HepG2 (cell line): Measurements from ENCODE around the gene CSTF1. TPM values are rescaled to one million over a fixed set of nuclear protein-coding genes. Genes with fewer than 3 reads are reported as not detected.

Source experiments
- ADNP ChIP-seq: sonication (generic); formaldehyde crosslinking; IDR thresholded peaks from 2 replicates; pipeline ENCODE4 v1.4.0; 2020; ENCODE audit warnings: missing genetic modification reagents
- ATF4 ChIP-seq, 2 experiments: fragments of 450-650 bp in 1 of 2; sonication (generic) in 1 of 2; formaldehyde crosslinking; IDR thresholded peaks; 2 replicates each; pipeline versions ENCODE4 v1.5.0 to v1.8.0; 2020 to 2022; ENCODE audit warnings: mild to moderate bottlenecking in 1 of 2, missing genetic modification reagents in 1 of 2
- FOXP1 ChIP-seq, 2 experiments: fragments of 450-650 bp in 1 of 2; IDR thresholded peaks; 2 replicates each; pipeline ENCODE4 v1.6.1; 2017 to 2018; ENCODE audit warnings: antibody characterized with exemption in 1 of 2
- HDAC1 ChIP-seq: sonication (generic); formaldehyde crosslinking; IDR thresholded peaks from 2 replicates; pipeline ENCODE4 v1.5.1; 2020; ENCODE audit warnings: mild to moderate bottlenecking, missing genetic modification reagents
- HNF4G ChIP-seq, 2 experiments: sonication (generic) in 1 of 2; formaldehyde crosslinking in 1 of 2; IDR thresholded peaks; 2 replicates each; pipeline versions ENCODE4 v1.4.0 to v1.6.1; 2011 to 2020; ENCODE audit warnings: borderline replicate concordance in 2 of 2, low read depth in 2 of 2, mild to moderate bottlenecking in 2 of 2, low read length in 1 of 2, missing genetic modification reagents in 1 of 2, moderate library complexity in 1 of 2
- HOXA5 ChIP-seq: sonication (generic); formaldehyde crosslinking; IDR thresholded peaks from 2 replicates; pipeline ENCODE4 v1.4.0; 2020; ENCODE audit warnings: missing genetic modification reagents
- MATR3 ChIP-seq: sonication (generic); formaldehyde crosslinking; IDR thresholded peaks from 2 replicates; pipeline ENCODE4 v1.4.0; 2020; ENCODE audit warnings: missing genetic modification reagents
- MIER2 ChIP-seq: IDR thresholded peaks from 2 replicates; pipeline ENCODE4 v1.6.1; 2016; ENCODE audit warnings: missing biosample characterization, missing genetic modification reagents
- MYC ChIP-seq: sonication (generic); formaldehyde crosslinking; IDR thresholded peaks from 2 replicates; pipeline ENCODE4 v1.9.0; 2021; ENCODE audit warnings: missing genetic modification reagents, borderline replicate concordance
- PHF20 ChIP-seq: sonication (generic); formaldehyde crosslinking; IDR thresholded peaks from 2 replicates; pipeline ENCODE4 v1.5.0; 2020; ENCODE audit warnings: mild to moderate bottlenecking, missing genetic modification reagents
- PHF21A ChIP-seq: sonication (generic); formaldehyde crosslinking; IDR thresholded peaks from 2 replicates; pipeline ENCODE4 v1.5.0; 2020; ENCODE audit warnings: mild to moderate bottlenecking, missing genetic modification reagents
- RORA ChIP-seq: sonication (generic); formaldehyde crosslinking; IDR thresholded peaks from 2 replicates; pipeline ENCODE4 v1.5.0; 2020; ENCODE audit warnings: mild to moderate bottlenecking, missing genetic modification reagents, moderate library complexity
- SALL2 ChIP-seq: sonication (generic); formaldehyde crosslinking; IDR thresholded peaks from 2 replicates; pipeline ENCODE4 v1.8.1; 2023; ENCODE audit warnings: mild to moderate bottlenecking, missing genetic modification reagents, inconsistent platforms
- SETDB1 ChIP-seq: sonication (generic); formaldehyde crosslinking; IDR thresholded peaks from 2 replicates; pipeline ENCODE4 v1.5.1; 2020; ENCODE audit warnings: missing genetic modification reagents, mild to moderate bottlenecking, borderline replicate concordance
- SRSF1 ChIP-seq: fragments of 200-400 bp; formaldehyde crosslinking; optimal IDR thresholded peaks from 2 replicates; pipeline ENCODE3; 2017; ENCODE audit warnings: mild to moderate bottlenecking, low read depth, low read length, moderate library complexity
- STAT6 ChIP-seq: sonication (generic); formaldehyde crosslinking; IDR thresholded peaks from 2 replicates; pipeline ENCODE4 v1.4.0; 2020; ENCODE audit warnings: missing genetic modification reagents, mild to moderate bottlenecking, borderline replicate concordance
- ZBTB7A ChIP-seq: sonication (generic); formaldehyde crosslinking; IDR thresholded peaks from 2 replicates; pipeline ENCODE4 v1.8.0; 2022; ENCODE audit warnings: mild to moderate bottlenecking, missing genetic modification reagents
- ZNF333 ChIP-seq: sonication (generic); formaldehyde crosslinking; IDR thresholded peaks from 2 replicates; pipeline ENCODE4 v1.4.0; 2020; ENCODE audit warnings: mild to moderate bottlenecking, missing genetic modification reagents, borderline replicate concordance
- ZNF510 ChIP-seq: sonication (generic); formaldehyde crosslinking; IDR thresholded peaks from 2 replicates; pipeline ENCODE4 v1.4.0; 2020; ENCODE audit warnings: low read depth, mild to moderate bottlenecking, missing genetic modification reagents
- ZNF580 ChIP-seq: IDR thresholded peaks from 2 replicates; pipeline ENCODE4 v1.6.1; 2016; ENCODE audit warnings: low read depth, borderline replicate concordance
- ZNF710 ChIP-seq: sonication (generic); formaldehyde crosslinking; IDR thresholded peaks from 2 replicates; pipeline ENCODE4 v1.5.0; 2020; ENCODE audit warnings: mild to moderate bottlenecking, missing genetic modification reagents, borderline replicate concordance
- ZNF713 ChIP-seq: sonication (generic); formaldehyde crosslinking; IDR thresholded peaks from 2 replicates; pipeline ENCODE4 v1.4.0; 2020; ENCODE audit warnings: mild to moderate bottlenecking, missing genetic modification reagents
- ZSCAN21 ChIP-seq: sonication (generic); formaldehyde crosslinking; IDR thresholded peaks from 2 replicates; pipeline ENCODE4 v1.8.0; 2022; ENCODE audit warnings: mild to moderate bottlenecking, missing genetic modification reagents, moderate library complexity, borderline replicate concordance
- polyA plus RNA-seq, 8 experiments: library from polyadenylated mRNA; depleted of rRNA in 3 of 8; stranded (reverse) in 7 of 8; unstranded in 1 of 8; fragments of >200 nt; fragmentation: Illumina TruSeq in 4 of 8; extraction: Trizol in 4 of 8; gene quantifications; 2 replicates each; pipeline versions ENCODE4 v1.2.1 to v1.2.3, GENCODE V29; 2011 to 2016; ENCODE audit warnings: low read depth in 4 of 8, missing spikeins in 1 of 8, mixed read lengths in 1 of 8; ENCODE audit not compliant: insufficient read depth in 1 of 8
- total RNA-seq, 5 experiments: library from RNA; depleted of rRNA; stranded (reverse); fragments of >200 nt; fragmentation: Illumina TruSeq; extraction: Trizol; gene quantifications; 2 replicates each; pipeline ENCODE4 v1.2.3, GENCODE V29; 2016; ENCODE audit warnings: low read depth in 1 of 5

Gene CSTF1
- total and polyA plus RNA-seq, 2 of the 13 experiments (the other 11 are each of a cell fraction or from before 2014, with no cell fraction given) = 70.9 to 100 TPM

GRCh38 chr20:56392132-56392880 is at the start of gene CSTF1, which contains the start of gene AURKA (continued):
- peak; percentile 93; the same call in 1 of the 2 replicates for TF ChIP-seq ZNF333 (CRISPR knock-in tag)
- peak; percentile 93; the same call in 1 of the 2 replicates for TF ChIP-seq ZNF710 (CRISPR knock-in tag)
- peak in 1 of 2 experiments; percentile 87; a peak in 2 of 4 replicates for TF ChIP-seq ATF4 (CRISPR knock-in tag; IDR thresholded peaks at IDR 0.05)
- TF ChIP-seq FOXP1 (IDR thresholded peaks at IDR 0.05) = no peak
- TF ChIP-seq FOXP1 (CRISPR knock-in tag; IDR thresholded peaks at IDR 0.05) = peak; percentile 81
- peak; percentile 92 for TF ChIP-seq ZNF510
- TF ChIP-seq HDAC1 (CRISPR knock-in tag) = peak; percentile 98
- TF ChIP-seq SALL2 = peak; percentile 100
- peak; percentile 66; the same call in 1 of the 2 replicates for TF ChIP-seq ADNP (CRISPR knock-in tag)
- no peak for TF ChIP-seq RORA
- TF ChIP-seq ZNF580 = peak; percentile 99
- TF ChIP-seq ZBTB7A = peak; percentile 94; the same call in 1 of the 2 replicates
- peak; percentile 98 for TF ChIP-seq PHF21A (CRISPR knock-in tag)
- TF ChIP-seq ZNF713 = 0 out of 2 replicates have a peak, but pooled peaks have one; percentile 75
- TF ChIP-seq MATR3 = no peak
- TF ChIP-seq MIER2 (CRISPR knock-in tag) = peak; percentile 90
- TF ChIP-seq SETDB1 (CRISPR knock-in tag) = no peak
- TF ChIP-seq PHF20 (CRISPR knock-in tag) = peak; percentile 99
- peak; percentile 91 for TF ChIP-seq SRSF1
- peak; percentile 100 for TF ChIP-seq STAT6 (CRISPR knock-in tag)
- TF ChIP-seq ZSCAN21 (CRISPR knock-in tag) = peak; percentile 95
- TF ChIP-seq HOXA5 (CRISPR knock-in tag) = peak; percentile 98
- peak; percentile 100 for TF ChIP-seq HNF4G (IDR thresholded peaks at IDR 0.05; ENCODE audit: borderline replicate concordance, low read depth, low read length)
- TF ChIP-seq HNF4G (CRISPR knock-in tag; IDR thresholded peaks at IDR 0.05; ENCODE audit: borderline replicate concordance, low read depth) = peak; percentile 100
- peak; percentile 100 for TF ChIP-seq MYC (CRISPR knock-in tag)
